Mesodermal cell (in vitro differentiated cells): Measurements from ENCODE around the gene SPDEF.

Source experiments
- H3K27ac ChIP-seq: 2 replicates; pipeline ENCODE4 v1.7.0; 2013; ENCODE audit warnings: mild to moderate bottlenecking, low read depth, low read length, moderate library complexity; ENCODE audit not compliant: severe bottlenecking
- H3K36me3 ChIP-seq: 2 replicates; pipeline ENCODE4 v1.7.1; 2013; ENCODE audit warnings: mild to moderate bottlenecking, low read length, moderate library complexity; ENCODE audit not compliant: control insufficient read depth, insufficient read depth
- H3K4me1 ChIP-seq: one replicate; pipeline ENCODE4 v1.7.1; 2013; ENCODE audit warnings: mild to moderate bottlenecking, low read length; ENCODE audit not compliant: insufficient read depth, control insufficient read depth, poor library complexity, severe bottlenecking
- H3K4me3 ChIP-seq: 2 replicates; pipeline ENCODE4 v1.7.0; 2013; ENCODE audit warnings: low read length, control low read depth, mild to moderate bottlenecking; ENCODE audit not compliant: insufficient read depth, poor library complexity, severe bottlenecking; ENCODE audit errors: extremely low read depth
- H3K9me3 ChIP-seq: 2 replicates; pipeline ENCODE4 v1.7.1; 2013; ENCODE audit warnings: mild to moderate bottlenecking, low read length, moderate library complexity; ENCODE audit not compliant: control insufficient read depth
- WGBS, 2 experiments: methylation state at CpG; one replicate each; pipeline ENCODE4 v1.1.5; 2013; ENCODE audit warnings: missing lambda C conversion rate in 2 of 2; ENCODE audit not compliant: insufficient coverage in 2 of 2; 5-methylcytosine and 5-hydroxymethylcytosine counted together

SPDEF gene

DNA sequence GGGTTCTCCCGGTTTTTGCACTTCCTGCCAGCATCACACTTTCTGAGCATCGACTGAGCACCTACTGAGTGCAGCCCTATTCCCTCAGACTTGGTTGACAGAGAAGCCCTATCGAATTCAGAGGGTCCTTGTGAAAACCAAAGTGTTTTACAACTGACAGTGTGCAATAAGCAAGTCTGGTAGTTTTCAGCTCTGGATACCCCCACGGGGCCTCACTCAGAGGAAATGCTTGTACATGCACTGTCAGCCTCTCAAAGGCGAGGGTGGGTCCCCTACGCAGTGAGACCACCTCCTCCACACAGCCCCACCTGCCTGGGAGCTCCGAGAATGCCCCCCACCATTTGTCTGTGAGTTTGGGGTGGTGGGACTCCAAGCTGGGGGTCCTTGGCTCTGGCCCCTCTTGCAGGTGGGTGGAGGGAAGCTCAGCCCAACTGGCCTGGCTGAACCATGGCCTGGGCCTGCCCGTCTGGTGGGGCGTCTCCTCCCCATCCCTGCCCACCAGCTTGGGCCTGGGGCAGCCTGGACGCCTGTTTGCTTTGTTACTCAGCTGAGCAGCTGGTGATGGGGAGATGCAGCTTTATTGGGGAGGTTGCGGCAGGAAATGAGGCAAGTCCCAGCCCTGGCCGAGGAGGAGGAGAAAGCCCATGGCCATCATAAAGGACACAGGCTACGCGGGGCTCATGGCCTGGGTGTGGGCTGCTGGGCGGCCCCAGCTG, 1.7 kb downstream of the SPDEF start:
- no peak overlapping the region for H3K4me3 ChIP-seq
- WGBS, 2 experiments = 84 to 86% methylated on average over 7 to 8 of the region's 15 CpGs
- H3K27ac ChIP-seq = no peak overlapping the region
- H3K4me1 ChIP-seq = peaks cover 3% of the 10 kb centered on the region
- H3K36me3 ChIP-seq = no peaks in the 10 kb centered on the region
- H3K9me3 ChIP-seq = peaks cover 6% of the 10 kb centered on the region

DNA sequence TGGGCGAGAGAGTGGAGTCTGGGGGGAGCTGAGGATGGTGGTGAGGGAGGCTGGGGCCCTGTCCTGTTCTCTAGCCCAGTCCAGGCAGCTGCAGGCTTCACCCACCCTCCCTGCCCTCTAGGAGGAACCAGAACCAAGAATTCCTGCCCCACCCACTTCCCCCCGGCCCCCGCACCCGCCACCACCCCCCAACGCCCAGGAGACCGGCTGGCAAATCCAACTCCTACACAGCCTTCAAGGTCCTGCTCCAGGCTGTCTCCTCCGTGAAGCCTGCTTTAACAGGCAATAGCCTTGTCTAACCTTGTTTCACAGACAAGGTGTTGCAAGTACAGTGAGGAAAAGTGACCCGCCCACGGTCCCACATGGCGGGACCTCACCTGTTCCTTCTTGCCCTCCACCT, 2.4 kb downstream of the SPDEF start:
- peaks cover 3% of the 10 kb centered on the region for H3K4me1 ChIP-seq
- WGBS, 2 experiments = 61 to 86% methylated on average over 4 to 5 of the region's 10 CpGs
- no peaks in the 10 kb centered on the region for H3K36me3 ChIP-seq
- peaks cover 6% of the 10 kb centered on the region for H3K9me3 ChIP-seq
- no peak overlapping the region for H3K4me3 ChIP-seq
- no peak overlapping the region for H3K27ac ChIP-seq

DNA sequence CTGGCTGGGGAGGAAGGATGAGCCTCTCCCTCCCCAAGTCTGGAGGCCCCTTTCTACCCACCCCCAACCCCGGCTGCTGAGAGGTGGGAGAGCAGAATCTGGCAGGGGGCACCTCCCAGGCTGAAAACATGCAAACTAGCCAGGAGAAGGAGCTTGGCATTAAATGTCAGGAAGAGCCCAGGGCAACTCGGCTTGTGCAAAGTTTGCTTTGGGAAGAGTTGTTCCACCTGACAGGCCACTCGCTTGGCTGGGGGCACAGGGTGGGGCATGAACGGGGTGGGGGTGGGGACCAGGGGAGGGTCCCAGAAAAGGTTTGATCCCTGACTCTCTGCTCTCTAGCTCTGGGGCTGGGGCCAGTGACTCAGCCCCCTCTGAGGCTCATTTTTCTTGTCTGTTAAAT, 3.0 kb downstream of the SPDEF start:
- peaks cover 1% of the 10 kb centered on the region for H3K9me3 ChIP-seq
- WGBS, 2 experiments = 100% methylated on average over 2 of the region's 4 CpGs; no CpG with 5 or more reads in 1 of the 2 experiments
- H3K4me3 ChIP-seq = no peak overlapping the region
- no peaks in the 10 kb centered on the region for H3K36me3 ChIP-seq
- no peak overlapping the region for H3K27ac ChIP-seq
- peaks cover 3% of the 10 kb centered on the region for H3K4me1 ChIP-seq

DNA sequence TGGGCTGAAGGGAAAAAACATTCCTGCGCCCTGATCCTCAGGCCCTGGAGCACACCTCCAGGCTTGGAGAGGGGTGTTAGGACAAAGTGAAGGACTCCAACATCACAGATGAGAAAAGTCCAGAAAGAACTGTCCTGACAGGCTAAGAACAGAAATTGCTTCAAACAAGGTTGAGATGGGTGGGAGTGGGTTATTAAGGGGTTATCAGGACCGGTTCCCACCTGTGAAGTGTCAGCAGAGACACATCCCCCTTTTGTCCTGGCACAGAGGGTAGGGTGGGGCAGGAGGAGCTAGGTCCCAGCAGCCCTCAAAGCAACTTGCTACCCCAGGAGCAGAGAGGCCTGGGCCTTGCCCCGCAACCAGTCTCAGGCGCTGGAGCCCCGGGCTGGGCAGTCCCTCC, 3.5 kb downstream of the SPDEF start:
- Histone ChIP-seq H3K9me3 (no peaks in the 10 kb centered on the region), H3K27ac (no peak overlapping the region), H3K4me3 (no peak overlapping the region), H3K4me1 (peaks cover 3% of the 10 kb centered on the region), H3K36me3 (no peaks in the 10 kb centered on the region)
- 90 to 100% methylated on average over 1 to 2 of the region's 5 CpGs for WGBS, 2 experiments

DNA sequence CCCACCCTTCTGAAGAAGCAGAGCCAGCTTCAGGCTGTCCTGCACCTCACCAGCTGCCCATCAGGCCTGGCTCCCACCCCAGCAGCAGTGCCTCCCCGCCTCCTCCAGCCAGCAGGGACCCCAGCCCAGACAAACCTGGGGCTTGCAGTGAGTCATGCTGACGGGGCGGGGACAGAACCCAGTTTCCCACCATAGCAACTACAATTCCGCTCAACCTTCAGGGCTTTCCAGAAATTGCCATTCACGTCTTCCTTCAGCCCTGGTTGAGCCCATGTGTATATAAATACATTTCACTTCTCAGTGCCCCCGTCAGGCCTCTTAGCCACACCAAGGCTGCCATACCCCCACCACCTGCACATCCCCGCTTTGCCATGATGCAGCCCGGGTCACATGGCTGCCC, 4.4 kb downstream of the SPDEF start:
- 90 to 91% methylated on average over 4 to 8 of the region's 8 CpGs for WGBS, 2 experiments
- H3K4me3 ChIP-seq = no peak overlapping the region
- no peak overlapping the region for H3K27ac ChIP-seq
- H3K9me3 ChIP-seq = no peaks in the 10 kb centered on the region
- peaks cover 3% of the 10 kb centered on the region for H3K4me1 ChIP-seq
- no peaks in the 10 kb centered on the region for H3K36me3 ChIP-seq

DNA sequence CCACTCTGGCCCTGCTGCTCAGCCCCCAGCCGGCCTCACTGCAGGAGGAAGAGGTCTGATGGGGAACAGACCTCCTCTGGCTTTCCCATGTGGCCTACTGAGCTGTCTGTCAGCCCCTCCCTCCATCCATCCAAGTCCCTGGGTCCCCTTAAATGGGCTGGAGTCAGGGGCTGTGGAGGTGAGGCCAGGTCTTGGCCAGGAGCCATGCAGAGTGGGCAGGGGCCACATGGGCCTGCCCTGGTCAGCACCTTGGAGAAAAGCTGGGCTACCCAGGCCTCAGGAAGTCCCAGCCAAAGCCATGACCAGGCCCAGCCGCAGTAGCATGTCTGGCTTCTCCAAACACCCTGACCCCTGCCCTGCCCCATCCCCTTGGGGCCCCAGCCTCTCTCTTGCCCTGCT, 6.3 kb downstream of the SPDEF start:
- H3K9me3 ChIP-seq = no peaks in the 10 kb centered on the region
- peaks cover 3% of the 10 kb centered on the region for H3K4me1 ChIP-seq
- no peak overlapping the region for H3K4me3 ChIP-seq
- WGBS, 2 experiments = 94 to 100% methylated on average over 1 to 2 of the region's 2 CpGs
- no peak overlapping the region for H3K27ac ChIP-seq
- no peaks in the 10 kb centered on the region for H3K36me3 ChIP-seq

DNA sequence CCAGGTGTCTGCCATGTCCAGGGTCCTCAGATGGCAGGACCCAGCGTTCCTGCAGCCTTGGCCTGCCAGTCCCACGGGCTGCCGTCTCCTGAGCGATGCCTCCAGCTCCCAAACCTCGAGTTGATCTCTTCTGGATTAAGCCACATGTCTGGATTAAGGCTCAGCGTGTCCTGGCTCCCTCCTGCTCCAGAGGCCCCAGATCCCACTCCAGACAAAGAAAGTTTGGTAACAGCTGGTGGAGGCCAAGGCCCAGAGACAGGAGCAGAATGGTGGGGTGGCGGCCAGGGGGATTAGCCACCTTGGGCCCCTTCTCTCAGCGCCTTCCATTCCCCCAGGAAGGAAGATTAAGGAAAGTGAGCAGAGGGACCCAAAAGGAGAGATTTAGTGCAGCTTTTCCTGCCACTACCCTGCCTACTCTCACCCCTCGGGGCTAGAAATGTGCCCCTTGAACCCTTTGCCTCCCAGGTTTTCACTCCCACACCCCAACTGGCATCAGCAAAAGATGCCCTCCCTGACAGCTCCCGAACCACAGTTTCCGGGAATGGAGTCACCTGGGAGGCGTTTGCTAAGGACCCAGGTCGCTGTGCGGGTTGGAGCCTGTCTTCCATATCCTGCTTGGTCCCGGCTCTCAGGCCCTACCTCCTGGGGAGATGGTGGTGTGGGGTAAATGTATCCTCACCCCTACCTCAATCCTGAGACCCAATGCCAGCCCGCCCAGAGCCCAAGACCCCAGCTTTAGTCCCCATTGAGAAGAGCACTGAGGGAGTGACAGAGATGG, 6.9 kb downstream of the SPDEF start:
- H3K36me3 ChIP-seq = no peaks in the 10 kb centered on the region
- no peaks in the 10 kb centered on the region for H3K9me3 ChIP-seq
- peaks cover under 1% of the 10 kb centered on the region for H3K4me1 ChIP-seq
- no peak overlapping the region for H3K27ac ChIP-seq
- no peak overlapping the region for H3K4me3 ChIP-seq
- WGBS, 2 experiments = 82 to 91% methylated on average over 8 to 12 of the region's 16 CpGs

DNA sequence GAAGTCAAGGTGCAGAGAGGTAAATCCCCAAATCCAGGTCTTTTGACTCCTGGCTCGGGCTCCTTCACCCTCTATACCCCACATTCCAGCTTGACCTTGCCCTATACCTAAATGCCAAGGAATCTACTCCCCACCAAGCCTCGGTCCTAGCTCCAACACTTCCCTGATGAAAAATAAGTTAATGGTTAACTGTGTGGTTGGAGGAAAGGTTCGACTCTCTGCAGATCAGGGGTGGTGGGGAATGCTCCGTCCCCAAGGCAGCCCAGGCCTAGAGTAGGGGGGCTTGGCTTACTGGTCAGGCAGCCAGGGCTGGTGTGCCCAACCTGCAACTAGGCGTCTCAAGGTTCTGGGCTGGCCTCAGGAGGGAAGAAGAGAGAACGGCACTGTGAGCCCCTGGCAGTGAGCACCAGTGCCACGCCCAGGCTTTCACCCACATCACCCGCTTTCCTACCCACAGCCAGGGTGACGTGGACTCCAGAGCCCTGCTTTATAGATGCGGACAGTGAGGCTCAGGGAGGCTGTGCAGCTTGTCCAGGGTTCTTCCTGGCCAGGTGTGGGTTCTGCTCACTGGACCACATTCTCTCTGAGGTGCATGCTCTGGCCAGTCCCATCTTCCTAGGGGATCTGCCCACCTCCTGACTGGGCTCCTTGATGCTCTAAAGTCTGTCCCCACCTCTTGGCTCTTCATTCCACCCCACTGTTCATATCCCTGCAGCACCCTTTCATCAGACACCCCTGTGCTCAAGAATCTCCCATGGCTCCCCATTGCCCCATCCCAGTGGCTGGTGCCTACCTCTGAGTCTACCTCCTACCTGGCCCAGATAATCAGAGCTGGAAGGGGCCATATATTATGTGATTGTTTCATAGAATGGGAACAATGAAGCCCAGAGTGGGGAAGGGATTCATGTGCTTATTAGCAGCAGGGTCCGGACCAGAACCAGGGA, 8.2 kb downstream of the SPDEF start:
- H3K9me3 ChIP-seq = no peaks in the 10 kb centered on the region
- H3K4me3 ChIP-seq = no peak overlapping the region
- no peak overlapping the region for H3K27ac ChIP-seq
- WGBS, 2 experiments = 89 to 94% methylated on average over 7 to 9 of the region's 11 CpGs
- peaks cover 12% of the 10 kb centered on the region for H3K4me1 ChIP-seq
- H3K36me3 ChIP-seq = no peaks in the 10 kb centered on the region

DNA sequence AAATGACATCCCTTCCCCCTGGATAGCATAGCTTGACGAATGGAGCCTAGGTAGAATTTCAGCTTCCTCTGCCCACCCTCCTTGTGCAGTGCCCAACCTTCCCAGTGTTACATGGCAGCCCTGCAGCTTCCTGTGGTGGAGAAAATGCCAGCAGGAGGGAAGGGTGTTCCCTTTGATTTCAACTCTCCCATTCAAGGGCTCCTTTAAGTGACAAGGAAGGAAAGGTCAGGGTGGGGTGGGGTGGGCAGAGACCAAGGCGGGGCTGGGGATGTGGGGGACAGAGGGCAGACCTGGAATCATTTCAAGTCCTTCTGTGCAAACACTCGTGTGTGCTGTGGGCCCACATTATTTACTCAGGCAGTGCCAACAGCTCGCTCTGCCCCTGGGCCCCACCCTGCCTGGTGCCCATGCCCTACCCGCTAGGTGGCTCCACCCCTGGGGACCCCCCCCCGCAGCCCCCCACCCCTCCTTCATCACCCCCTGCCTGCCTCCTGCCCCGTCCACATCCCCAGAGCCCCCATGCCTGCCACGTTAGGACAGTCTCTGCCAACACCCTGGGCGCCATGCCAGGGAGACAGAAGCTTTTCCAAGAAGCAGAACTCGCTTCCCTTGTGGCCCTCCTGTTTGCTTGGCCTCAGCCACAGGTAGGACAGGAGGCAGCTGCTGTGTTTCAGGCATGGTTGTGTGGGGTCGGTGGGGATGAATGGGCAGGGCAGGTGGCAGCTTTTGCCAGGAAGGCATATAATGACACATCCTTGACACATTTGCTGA, 9.4 kb downstream of the SPDEF start:
- no peaks in the 10 kb centered on the region for H3K9me3 ChIP-seq
- H3K27ac ChIP-seq = no peak overlapping the region
- H3K4me3 ChIP-seq = no peak overlapping the region
- H3K4me1 ChIP-seq = peaks cover 12% of the 10 kb centered on the region
- 82 to 83% methylated on average over 4 to 9 of the region's 11 CpGs for WGBS, 2 experiments
- no peaks in the 10 kb centered on the region for H3K36me3 ChIP-seq
